MCF 10A (cell line): ENCODE data around the gene OR52I2. TPM values are rescaled to one million over a fixed set of nuclear protein-coding genes. Genes with fewer than 3 reads are reported as not detected.

Experiments
- BruUV-seq: library from RNA; stranded (reverse); fragments of 400-500 nt; replicated peaks from 2 replicates; lab custom pipeline; 2021; lab: Mats Ljungman, UMichigan
- CTCF ChIA-PET: fragments of 300-600 bp; sonication (Branson Sonifier 250); formaldehyde crosslinking; extraction: SDS; loops from one replicate; lab custom pipeline; 2021; ENCODE audit warnings: antibody characterized with exemption, inconsistent platforms; lab: Yijun Ruan, JAX
- POLR2A ChIA-PET: fragments of 300-600, 350-650 bp; sonication (Branson Sonifier 250); formaldehyde crosslinking; extraction: SDS; loops from one replicate; lab custom pipeline; 2020; ENCODE audit warnings: antibody characterized with exemption, inconsistent platforms; lab: Yijun Ruan, JAX
- DNase-seq: peaks from one replicate; pipeline ENCODE4 v3.0.0-alpha.2; 2018; ENCODE audit not compliant: unreplicated experiment
- H3K27ac Mint-ChIP-seq: one replicate; pipeline ENCODE4 v1.8.0; 2022; ENCODE audit warnings: mild to moderate bottlenecking, low read depth, mixed read lengths; ENCODE audit not compliant: unreplicated experiment
- H3K27me3 Mint-ChIP-seq: one replicate; pipeline ENCODE4 v1.8.0; 2022; ENCODE audit warnings: mixed read lengths; ENCODE audit not compliant: insufficient read depth, unreplicated experiment
- H3K36me3 Mint-ChIP-seq: one replicate; pipeline ENCODE4 v1.8.0; 2022; ENCODE audit warnings: mild to moderate bottlenecking, moderate library complexity, mixed read lengths; ENCODE audit not compliant: insufficient read depth, unreplicated experiment
- H3K4me1 Mint-ChIP-seq: one replicate; pipeline ENCODE4 v1.8.0; 2022; ENCODE audit warnings: mixed read lengths; ENCODE audit not compliant: insufficient read depth, unreplicated experiment
- H3K4me3 Mint-ChIP-seq: one replicate; pipeline ENCODE4 v1.8.0; 2022; ENCODE audit warnings: mild to moderate bottlenecking, moderate library complexity, mixed read lengths; ENCODE audit not compliant: unreplicated experiment
- H3K9me3 Mint-ChIP-seq: one replicate; pipeline ENCODE4 v1.8.0; 2022; ENCODE audit warnings: mixed read lengths; ENCODE audit not compliant: unreplicated experiment
- CTCF ChIP-seq: fragments of 200-600 bp; IDR thresholded peaks from one replicate; pipeline ENCODE4 v1.8.0; 2022; ENCODE audit warnings: antibody characterized with exemption, mild to moderate bottlenecking; ENCODE audit not compliant: unreplicated experiment
- intact Hi-C: fragments of 100-400 bp; cut with micrococcal nuclease; formaldehyde crosslinking; loops from 2 replicates; pipeline ENCODE4 v1.14.1; 2022
- total RNA-seq: library from RNA; stranded (reverse); gene quantifications from 2 replicates; pipeline ENCODE4 v1.2.3, GENCODE V29; 2022

OR52I2 gene
- total RNA-seq, 1 experiment from 2014 or later = not detected

GRCh38 chr11:4589017-4589416 is 7.5 kb downstream of the OR52I2 start:
- CTCF ChIA-PET = interaction anchor here (0.8 kb wide), 1 partner anchor 402 kb away, joined by 3 read pairs; no protein-coding TSS in a partner anchor
- no peak overlapping the region for H3K4me3 Mint-ChIP-seq

GRCh38 chr11:4593739-4594138 is 12.2 kb downstream of the OR52I2 start, which contains the start of gene OR52I1:
Gene OR52I1 (plus strand): TSS chr11:4594039. CDS start chr11:4594039, 0 bp downstream.
- no TSS peak for BruUV-seq
- Mint-ChIP-seq H3K27ac (no peak within 1 kb of the TSS), H3K9me3 (no peaks in the 10 kb centered on the region), H3K4me1 (no peaks in the 10 kb centered on the region), H3K27me3 (peaks cover 13% of the 10 kb centered on the region), H3K4me3 (no peak within 1 kb of the TSS), H3K36me3 (peaks cover 7% of the 10 kb centered on the region)
- ChIA-PET CTCF (no interaction called here), POLR2A (no interaction called here)
- no peak for TF ChIP-seq CTCF
- no peak for DNase-seq
- intact Hi-C loops = no loop called here

More at GRCh38 chr11:4589017-4589416, 7.5 kb downstream of the OR52I2 start:
- intact Hi-C loops = no loop called here
- Mint-ChIP-seq H3K27me3 (peaks cover 29% of the 10 kb centered on the region), H3K36me3 (no peaks in the 10 kb centered on the region), H3K27ac (no peak overlapping the region), H3K4me1 (no peaks in the 10 kb centered on the region), H3K9me3 (no peaks in the 10 kb centered on the region)
- POLR2A ChIA-PET = no interaction called here
- no peak for TF ChIP-seq CTCF
- no peak for DNase-seq
- no TSS peak for BruUV-seq

GRCh38 chr11:4605057-4605456 is 23.5 kb downstream of the OR52I2 start:
- no peak for TF ChIP-seq CTCF
- Mint-ChIP-seq H3K27me3 (no peaks in the 10 kb centered on the region), H3K9me3 (no peaks in the 10 kb centered on the region), H3K36me3 (peaks cover 29% of the 10 kb centered on the region), H3K27ac (no peak overlapping the region), H3K4me1 (peaks cover 18% of the 10 kb centered on the region), H3K4me3 (no peak overlapping the region)
- intact Hi-C loops = loop anchor here (5.0 kb wide), 1 partner anchor 418 kb away; no protein-coding TSS in a partner anchor
- ChIA-PET POLR2A (no interaction called here), CTCF (interaction anchor here (0.7 to 1.7 kb wide), 3 partner anchors 21 to 142 kb away, joined by 3 to 10 read pairs (median 7); partner anchors contain the start of gene OR51D1)
- BruUV-seq = no TSS peak
- DNase-seq = no peak

GRCh38 chr11:4606231-4607015 is 24.9 kb downstream of the OR52I2 start:
- CTCF ChIA-PET = interaction anchor here (0.7 to 3.2 kb wide), 6 partner anchors 19 to 420 kb away, joined by 3 to 15 read pairs (median 4); partner anchors contain the start of gene OR51D1
- H3K4me1 Mint-ChIP-seq = peaks cover 25% of the 10 kb centered on the region
- POLR2A ChIA-PET = interaction anchor here (0.6 to 1.1 kb wide), 4 partner anchors 11 to 700 kb away, joined by 3 read pairs; no protein-coding TSS in a partner anchor
- intact Hi-C loops = loop anchor here (5.0 kb wide), 1 partner anchor 419 kb away; no protein-coding TSS in a partner anchor
- H3K36me3 Mint-ChIP-seq = peaks cover 29% of the 10 kb centered on the region
- H3K9me3 Mint-ChIP-seq = no peaks in the 10 kb centered on the region
- peak overlapping the region; percentile 85 for H3K4me3 Mint-ChIP-seq
- no peaks in the 10 kb centered on the region for H3K27me3 Mint-ChIP-seq
- no TSS peak for BruUV-seq
- TF ChIP-seq CTCF = no peak
- peak; percentile 79 for DNase-seq
- H3K27ac Mint-ChIP-seq = peak overlapping the region; percentile 91
